BLaER1 treated with 17β-estradiol and CSF1 and Interleukin-3, amounts not matched to agents 10 nM and 100 nM (cell line): Measurements from ENCODE around the gene SURF2.
"Not testable (repeated sequence)": the region's sequence is repeated elsewhere in the genome, so short reads cannot be mapped to it uniquely, and the experiment has no call there.

Experiments used
- H3K27ac ChIP-seq, 11 experiments: shearing (Covaris generic); formaldehyde crosslinking; 2 replicates each; pipeline ENCODE4 v1.8.1; 2022
- H3K27me3 ChIP-seq, 11 experiments: shearing (Covaris generic); formaldehyde crosslinking; 2 replicates each; pipeline ENCODE4 v1.8.1; 2022
- H3K36me3 ChIP-seq, 11 experiments: shearing (Covaris generic); formaldehyde crosslinking; 2 replicates each; pipeline ENCODE4 v1.8.1; 2022
- H3K4me1 ChIP-seq, 10 experiments: shearing (Covaris generic); formaldehyde crosslinking; 2 replicates each; pipeline ENCODE4 v1.8.1; 2022
- H3K4me2 ChIP-seq, 11 experiments: shearing (Covaris generic); formaldehyde crosslinking; 2 replicates each; pipeline ENCODE4 v1.8.1; 2022
- H3K4me3 ChIP-seq, 10 experiments: shearing (Covaris generic); formaldehyde crosslinking; 2 replicates each; pipeline ENCODE4 v1.8.1; 2022
- H3K9ac ChIP-seq, 11 experiments: shearing (Covaris generic); formaldehyde crosslinking; 2 replicates each; pipeline ENCODE4 v1.8.1; 2022
- H3K9me3 ChIP-seq, 11 experiments: shearing (Covaris generic); formaldehyde crosslinking; replicated peaks in 1 of 11; 2 replicates each; pipeline ENCODE4 v1.8.1; 2022
- H4K20me1 ChIP-seq, 11 experiments: shearing (Covaris generic); formaldehyde crosslinking; 2 replicates each; pipeline ENCODE4 v1.8.1; 2022
- Cebpa-rat ChIP-seq, 11 experiments: shearing (Covaris generic); IDR thresholded peaks; 2 replicates each; pipeline ENCODE4 v1.8.1; 2022

SURF2 gene

DNA sequence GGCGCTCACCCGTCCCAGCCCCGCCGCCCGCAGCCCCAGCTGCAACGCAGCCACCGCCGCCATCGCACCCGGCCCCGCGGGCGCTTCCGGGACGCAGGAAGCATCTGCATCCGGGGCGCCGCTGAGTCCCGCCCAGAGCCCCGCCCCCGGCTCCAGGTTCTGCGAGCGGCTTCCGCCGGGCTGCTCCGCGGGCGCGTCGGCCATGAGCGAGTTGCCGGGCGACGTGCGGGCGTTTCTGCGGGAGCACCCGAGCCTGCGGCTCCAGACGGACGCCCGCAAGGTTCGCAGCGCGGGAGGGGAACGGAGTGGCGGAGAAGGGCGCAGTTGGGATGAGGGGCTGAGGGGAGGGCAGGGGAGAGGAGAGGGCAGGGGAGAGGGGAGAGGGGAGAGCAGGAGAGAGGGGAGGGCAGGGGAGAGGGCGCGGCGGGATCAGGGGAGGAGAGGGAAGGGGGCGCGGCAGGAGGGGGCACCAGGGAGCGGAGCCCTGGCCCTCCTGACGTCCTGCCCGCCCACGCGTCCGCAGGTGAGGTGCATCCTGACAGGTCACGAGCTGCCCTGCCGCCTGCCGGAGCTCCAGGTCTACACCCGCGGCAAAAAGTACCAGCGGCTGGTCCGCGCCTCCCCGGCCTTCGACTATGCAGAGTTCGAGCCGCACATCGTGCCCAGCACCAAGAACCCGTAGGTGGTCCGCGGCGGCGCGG, at the start of gene SURF2, which contains the start of gene SURF1:
Gene SURF2, plus strand, starts transcription at position 160 of the 701 bp plus-strand sequence. Its CDS starts 43 bp downstream, at position 203.
Gene SURF1, minus strand, starts transcription at position 97 of the 701 bp plus-strand sequence. Its CDS starts 34 bp downstream, at position 63.
- peaks cover 37 to 66% (median 56%) of the 10 kb centered on the region in 11 experiments for H3K36me3 ChIP-seq
- peak within 1 kb of the TSS; percentile 67 to 88 (median 78) for H3K4me3 ChIP-seq
- H4K20me1 ChIP-seq = peaks cover 34 to 89% (median 70%) of the 10 kb centered on the region in 11 experiments
- H3K4me2 ChIP-seq = peak within 1 kb of the TSS; percentile 98 to 100 (median 99)
- peaks cover 65 to 92% (median 78%) of the 10 kb centered on the region in 10 experiments for H3K4me1 ChIP-seq
- peak within 1 kb of the TSS; percentile 58 to 95 (median 93); a peak in 21 of 22 replicates for H3K27ac ChIP-seq
- H3K9me3 ChIP-seq = no peaks in the 10 kb centered on the region
- TF ChIP-seq Cebpa-rat (IDR thresholded peaks at IDR 0.05) = no peak
- peak within 1 kb of the TSS; percentile 85 to 93 (median 90) for H3K9ac ChIP-seq
- no peaks in the 10 kb centered on the region for H3K27me3 ChIP-seq

DNA sequence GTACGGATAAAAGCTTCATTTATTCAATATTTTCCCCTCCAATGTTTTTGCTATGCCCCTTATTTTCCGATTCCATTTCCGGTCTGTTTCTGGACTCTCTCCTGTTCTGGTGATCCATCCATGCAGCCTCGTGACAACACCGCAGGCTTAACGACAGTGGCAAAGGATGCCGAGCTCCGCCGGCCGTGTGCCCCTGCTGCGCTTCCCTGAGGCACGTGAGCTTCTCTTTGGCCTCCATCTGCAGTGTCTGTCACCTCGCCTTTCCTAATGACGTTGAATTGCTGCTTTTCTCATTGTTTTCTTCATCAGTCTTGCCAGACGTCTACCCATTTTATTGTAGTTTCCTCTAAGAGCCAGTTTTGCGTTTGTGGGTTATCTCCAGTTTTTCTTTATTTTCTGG, 49.0 kb upstream of the SURF2 start:
- Histone ChIP-seq H3K27me3 (no peaks in the 10 kb centered on the region), H4K20me1 (no peaks in the 10 kb centered on the region), H3K36me3 (no peaks in the 10 kb centered on the region), H3K4me2 (no peak overlapping the region), H3K27ac (no peak overlapping the region), H3K9me3 (peaks cover 0 to 8% (median 3%) of the 10 kb centered on the region in 11 experiments; a peak in 3 of 22 replicates), H3K4me3 (no peak overlapping the region), H3K4me1 (peaks cover 0 to 8% (median 6%) of the 10 kb centered on the region in 10 experiments; a peak in 9 of 20 replicates), H3K9ac (no peak overlapping the region)
- TF ChIP-seq Cebpa-rat (IDR thresholded peaks at IDR 0.05) = no peak

DNA sequence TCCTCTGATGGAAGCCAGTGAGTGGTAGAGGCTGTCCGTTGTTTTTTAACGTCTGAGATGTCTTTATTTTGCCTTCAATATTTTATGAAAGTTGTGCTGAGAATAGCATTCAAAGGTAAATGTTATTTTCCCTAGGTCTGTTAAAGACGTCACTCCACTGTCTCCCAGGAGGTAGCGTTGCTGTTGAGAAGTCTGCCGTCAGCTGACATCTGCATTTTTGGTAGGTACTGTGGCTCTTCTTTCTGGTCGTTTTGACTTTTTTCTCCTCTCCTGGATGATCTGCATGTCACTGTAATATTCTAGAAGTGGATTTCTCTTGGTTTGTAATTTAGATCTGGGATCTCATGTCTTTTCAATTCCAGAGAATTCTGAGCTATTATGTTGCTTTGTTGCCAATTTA, 46.7 kb upstream of the SURF2 start:
- no peak overlapping the region for H3K4me2 ChIP-seq
- H3K27me3 ChIP-seq = no peaks in the 10 kb centered on the region
- H4K20me1 ChIP-seq = no peaks in the 10 kb centered on the region
- H3K4me1 ChIP-seq = peaks cover 0 to 8% (median 6%) of the 10 kb centered on the region in 10 experiments; a peak in 9 of 20 replicates
- H3K9ac ChIP-seq = no peak overlapping the region
- peaks cover 0 to 8% (median 3%) of the 10 kb centered on the region in 11 experiments; a peak in 3 of 22 replicates for H3K9me3 ChIP-seq
- TF ChIP-seq Cebpa-rat (IDR thresholded peaks at IDR 0.05) = no peak
- H3K4me3 ChIP-seq = no peak overlapping the region
- no peak overlapping the region for H3K27ac ChIP-seq
- H3K36me3 ChIP-seq = no peaks in the 10 kb centered on the region

DNA sequence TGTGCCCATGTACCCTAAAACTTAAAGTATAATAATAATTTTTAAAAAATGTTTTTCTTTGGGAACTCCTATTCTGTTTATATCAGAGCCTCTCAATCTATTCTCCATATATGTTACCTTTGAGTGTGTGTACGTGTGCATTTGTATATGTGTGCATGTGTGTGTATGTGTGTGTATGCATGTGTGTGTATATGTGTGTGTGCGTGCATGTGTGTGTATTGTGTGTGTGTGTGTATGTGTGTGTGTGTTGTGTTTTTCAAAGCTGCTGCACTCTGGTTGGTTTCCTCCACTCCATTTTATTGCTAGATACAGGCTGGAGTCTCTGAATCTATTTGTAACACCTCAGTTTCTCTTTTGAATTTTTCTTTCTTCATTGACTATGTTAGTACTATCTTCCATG, 40.4 kb upstream of the SURF2 start:
- Histone ChIP-seq H3K36me3 (no peaks in the 10 kb centered on the region), H4K20me1 (no peaks in the 10 kb centered on the region), H3K9me3 (no peaks in the 10 kb centered on the region), H3K4me2 (no peak overlapping the region), H3K27me3 (no peaks in the 10 kb centered on the region), H3K27ac (no peak overlapping the region), H3K4me3 (no peak overlapping the region), H3K4me1 (no peaks in the 10 kb centered on the region), H3K9ac (no peak overlapping the region)
- no peak for TF ChIP-seq Cebpa-rat (IDR thresholded peaks at IDR 0.05)

DNA sequence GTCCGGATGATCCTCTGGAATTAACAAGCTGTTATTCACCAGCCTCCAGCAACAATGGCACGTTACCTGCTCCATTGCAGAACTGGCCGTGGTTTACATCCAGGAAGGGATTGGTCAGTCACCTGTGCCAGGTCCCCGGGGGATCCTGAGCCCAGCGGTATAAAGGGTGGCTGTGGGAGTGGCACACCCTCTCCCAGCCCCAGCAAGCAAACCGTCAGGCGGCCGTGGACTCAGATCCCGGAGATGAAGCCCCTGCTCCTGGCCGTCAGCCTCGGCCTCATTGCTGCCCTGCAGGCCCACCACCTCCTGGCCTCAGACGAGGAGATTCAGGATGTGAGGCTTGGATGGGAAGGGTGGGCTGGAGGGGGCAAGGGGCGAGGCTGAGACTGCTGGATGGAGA, 38.8 kb upstream of the SURF2 start:
- H3K4me3 ChIP-seq, H3K36me3 ChIP-seq, H3K9me3 ChIP-seq, H3K9ac ChIP-seq, H3K27me3 ChIP-seq, H3K4me1 ChIP-seq, H3K27ac ChIP-seq, H4K20me1 ChIP-seq, H3K4me2 ChIP-seq: not testable (repeated sequence)

DNA sequence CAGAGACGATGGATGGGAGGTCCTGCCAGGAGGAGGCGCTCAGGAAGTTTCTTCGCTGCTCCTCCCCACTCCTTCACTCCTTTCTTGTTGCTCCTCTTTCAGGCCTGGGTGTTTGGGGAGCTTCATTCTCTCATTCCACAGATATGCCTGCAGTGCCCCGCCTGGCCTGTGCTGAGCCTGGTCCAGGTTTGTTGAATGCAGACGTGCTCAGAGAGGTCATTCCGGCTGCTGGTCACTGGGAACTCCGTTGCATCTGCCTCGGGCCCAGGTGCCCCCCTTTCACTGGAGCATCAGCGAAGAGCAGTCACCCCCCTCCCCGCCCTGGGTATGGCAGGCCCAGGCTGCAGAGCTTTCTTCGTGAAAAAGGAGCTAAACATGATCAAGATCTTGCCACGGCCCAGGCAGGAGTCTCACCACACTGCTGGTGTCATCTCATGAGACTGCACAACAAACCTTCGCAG, 35.9 kb upstream of the SURF2 start:
- H3K36me3 ChIP-seq = no peaks in the 10 kb centered on the region
- H3K9ac ChIP-seq = no peak overlapping the region
- peaks cover 0 to 4% (median 0%) of the 10 kb centered on the region in 10 experiments; a peak in 1 of 20 replicates for H3K4me1 ChIP-seq
- H3K4me2 ChIP-seq = no peak overlapping the region
- no peaks in the 10 kb centered on the region for H3K27me3 ChIP-seq
- H3K27ac ChIP-seq = no peak overlapping the region
- H4K20me1 ChIP-seq = no peaks in the 10 kb centered on the region
- H3K4me3 ChIP-seq = no peak overlapping the region
- H3K9me3 ChIP-seq = peaks cover 0 to 12% (median 6%) of the 10 kb centered on the region in 11 experiments; a peak in 10 of 22 replicates
- TF ChIP-seq Cebpa-rat (IDR thresholded peaks at IDR 0.05) = no peak

DNA sequence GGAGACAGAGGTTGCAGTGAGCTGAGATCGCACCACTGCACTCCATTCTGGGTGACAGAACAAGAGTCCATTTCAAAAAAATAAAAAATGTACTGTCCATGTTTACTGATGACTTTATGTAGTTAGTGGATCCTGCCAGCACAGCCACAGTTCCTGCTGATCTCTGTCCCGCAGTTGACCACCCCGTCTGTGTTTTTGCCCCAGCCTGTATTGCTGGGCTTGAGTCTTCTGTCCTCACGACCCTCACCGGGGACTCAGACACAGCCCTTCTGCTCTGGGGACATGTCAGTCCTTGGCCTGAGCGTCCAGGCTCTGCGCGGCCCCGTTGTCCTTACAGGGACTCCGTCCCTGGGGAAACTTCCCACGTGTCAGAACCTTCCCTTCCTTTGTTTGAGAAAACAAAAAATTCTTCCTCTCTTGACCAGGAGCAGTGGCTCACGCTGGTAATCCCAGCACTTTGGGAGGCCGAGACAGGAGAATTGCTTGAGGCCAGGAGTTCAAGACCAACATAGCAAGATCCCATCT, 34.9 kb upstream of the SURF2 start:
- Histone ChIP-seq H4K20me1 (no peaks in the 10 kb centered on the region), H3K9ac (no peak overlapping the region), H3K36me3 (no peaks in the 10 kb centered on the region), H3K9me3 (peaks cover 0 to 12% (median 6%) of the 10 kb centered on the region in 11 experiments; a peak in 10 of 22 replicates), H3K27me3 (no peaks in the 10 kb centered on the region), H3K27ac (no peak overlapping the region), H3K4me1 (peaks cover 0 to 4% (median 0%) of the 10 kb centered on the region in 10 experiments; a peak in 1 of 20 replicates), H3K4me2 (no peak overlapping the region), H3K4me3 (no peak overlapping the region)
- no peak for TF ChIP-seq Cebpa-rat (IDR thresholded peaks at IDR 0.05)

DNA sequence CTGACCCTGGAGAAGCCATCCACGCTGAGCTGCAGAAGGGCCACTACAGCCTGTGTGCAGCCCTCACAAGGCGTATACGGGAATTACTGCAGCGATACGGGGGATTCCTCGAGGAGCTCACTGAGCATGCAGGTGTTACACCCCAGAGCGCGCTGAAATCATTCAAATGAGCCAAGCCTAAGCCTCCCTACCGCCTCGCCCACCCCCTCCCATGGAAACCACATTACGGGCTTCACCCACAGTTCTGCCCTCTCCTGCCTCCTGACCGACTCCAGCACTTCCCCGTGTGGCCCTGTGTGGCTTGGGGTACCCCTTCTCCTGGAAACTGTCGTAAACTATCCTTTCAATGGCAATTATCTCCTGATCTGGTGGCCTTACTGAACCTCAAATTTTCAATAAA, 33.6 kb upstream of the SURF2 start:
- Histone ChIP-seq H3K27ac (no peak overlapping the region), H3K4me3 (no peak overlapping the region), H3K9me3 (peaks cover 0 to 12% (median 6%) of the 10 kb centered on the region in 11 experiments; a peak in 10 of 22 replicates), H3K4me1 (peaks cover 0 to 4% (median 0%) of the 10 kb centered on the region in 10 experiments; a peak in 1 of 20 replicates), H3K36me3 (0 out of 22 replicates have a peak, but pooled peaks cover 0 to 1% (median 0%) of the 10 kb centered on the region in 11 experiments), H3K4me2 (no peak overlapping the region), H3K9ac (no peak overlapping the region), H4K20me1 (peaks cover 0 to 8% (median 1%) of the 10 kb centered on the region in 11 experiments; a peak in 9 of 22 replicates), H3K27me3 (no peaks in the 10 kb centered on the region)
- no peak for TF ChIP-seq Cebpa-rat (IDR thresholded peaks at IDR 0.05)

DNA sequence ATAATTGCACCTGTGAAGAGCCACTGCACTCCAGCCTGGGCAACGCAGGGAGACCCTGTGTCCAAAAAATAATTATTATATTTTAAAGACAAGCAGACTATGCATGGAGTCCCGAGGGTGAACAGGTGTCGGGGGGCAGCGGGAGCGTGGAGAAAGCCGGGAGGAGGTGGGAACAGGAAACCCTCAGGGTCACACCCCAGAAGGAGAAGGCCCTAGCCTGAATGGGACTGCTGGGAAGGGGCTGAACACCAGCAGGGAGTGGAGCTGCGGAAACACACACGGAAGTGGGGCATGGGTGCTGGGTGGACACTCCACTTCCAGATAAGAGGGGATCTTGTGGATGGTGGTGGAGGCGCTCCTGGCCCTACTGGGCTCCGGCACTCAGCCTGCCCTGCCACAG, 33.1 kb upstream of the SURF2 start:
- TF ChIP-seq Cebpa-rat (IDR thresholded peaks at IDR 0.05) = no peak
- H3K36me3 ChIP-seq = peaks cover 0 to 6% (median 0%) of the 10 kb centered on the region in 11 experiments; a peak in 3 of 22 replicates

More for the DNA sequence above, 33.1 kb upstream of the SURF2 start:
- Histone ChIP-seq H4K20me1 (peaks cover 0 to 13% (median 6%) of the 10 kb centered on the region in 11 experiments; a peak in 13 of 22 replicates), H3K4me1 (peaks cover 0 to 4% (median 0%) of the 10 kb centered on the region in 10 experiments; a peak in 1 of 20 replicates), H3K4me2 (no peak overlapping the region; a peak in 1 of 22 replicates), H3K27ac (no peak overlapping the region), H3K4me3 (no peak overlapping the region), H3K9me3 (peaks cover 0 to 12% (median 6%) of the 10 kb centered on the region in 11 experiments; a peak in 10 of 22 replicates), H3K27me3 (no peaks in the 10 kb centered on the region), H3K9ac (no peak overlapping the region)
